HepG2 (cell line): ENCODE data around the gene TMEM167A. TPM values are rescaled to one million over a fixed set of nuclear protein-coding genes. Genes with fewer than 3 reads are reported as not detected.

Experiments
- FOXK1 ChIP-seq: sonication (generic); formaldehyde crosslinking; IDR thresholded peaks from 2 replicates; pipeline ENCODE4 v1.4.0; 2020; ENCODE audit warnings: low read depth, missing genetic modification reagents, borderline replicate concordance
- KAT8 ChIP-seq: IDR thresholded peaks from 2 replicates; pipeline ENCODE4 v1.6.1; 2016; ENCODE audit warnings: missing genetic modification reagents, missing compliant biosample characterization
- KLF15 ChIP-seq: sonication (generic); formaldehyde crosslinking; IDR thresholded peaks from 2 replicates; pipeline ENCODE4 v1.8.1; 2023; ENCODE audit warnings: borderline replicate concordance, mild to moderate bottlenecking, inconsistent platforms, missing genetic modification reagents, mixed read lengths
- PHF8 ChIP-seq: sonication (generic); formaldehyde crosslinking; IDR thresholded peaks from 2 replicates; pipeline ENCODE4 v1.5.0; 2020; ENCODE audit warnings: missing genetic modification reagents
- RARG ChIP-seq: sonication (generic); formaldehyde crosslinking; IDR thresholded peaks from 2 replicates; pipeline ENCODE4 v1.4.0; 2020; ENCODE audit warnings: low read depth, mild to moderate bottlenecking, missing genetic modification reagents
- TBL1XR1 ChIP-seq: fragments of 150-350 bp; IDR thresholded peaks from 2 replicates; pipeline ENCODE4 v1.6.1; 2014; ENCODE audit warnings: borderline replicate concordance, low read length; ENCODE audit not compliant: partially characterized antibody
- polyA plus RNA-seq, 8 experiments: library from polyadenylated mRNA; depleted of rRNA in 3 of 8; stranded (reverse) in 7 of 8; unstranded in 1 of 8; fragments of >200 nt; fragmentation: Illumina TruSeq in 4 of 8; extraction: Trizol in 4 of 8; gene quantifications; 2 replicates each; pipeline versions ENCODE4 v1.2.1 to v1.2.3, GENCODE V29; 2011 to 2016; ENCODE audit warnings: low read depth in 4 of 8, missing spikeins in 1 of 8, mixed read lengths in 1 of 8; ENCODE audit not compliant: insufficient read depth in 1 of 8
- total RNA-seq, 5 experiments: library from RNA; depleted of rRNA; stranded (reverse); fragments of >200 nt; fragmentation: Illumina TruSeq; extraction: Trizol; gene quantifications; 2 replicates each; pipeline ENCODE4 v1.2.3, GENCODE V29; 2016; ENCODE audit warnings: low read depth in 1 of 5
- TF ChIP-seq, protein P1 (sequence below): sonication (generic); formaldehyde crosslinking; IDR thresholded peaks from 2 replicates; pipeline ENCODE4 v1.9.0; 2021; ENCODE audit warnings: mild to moderate bottlenecking, missing genetic modification reagents

TMEM167A gene
- total and polyA plus RNA-seq, 2 of the 13 experiments (the other 11 are each of a cell fraction or from before 2014, with no cell fraction given): 47.0 to 78.7 TPM

DNA sequence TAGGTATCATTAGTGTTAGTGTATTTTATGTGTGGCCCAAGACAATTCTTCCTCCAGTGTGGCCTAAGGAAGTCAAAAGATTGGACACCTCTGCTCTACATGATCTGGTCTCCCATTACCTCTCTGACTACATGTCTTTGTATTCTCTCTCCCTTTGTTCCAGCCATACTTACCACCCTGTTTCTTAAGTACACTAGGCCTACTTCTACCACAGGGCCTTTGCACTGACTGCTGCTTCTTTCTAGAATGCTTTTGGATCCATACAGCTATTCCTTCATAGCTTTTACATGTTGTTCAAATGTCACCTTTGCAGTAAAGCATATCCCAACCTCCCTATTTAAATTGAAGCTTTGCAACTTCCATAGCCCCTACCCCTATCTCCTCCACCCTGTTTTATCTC, 5.6 kb upstream of the TMEM167A start (continued):
- TF ChIP-seq FOXK1 (CRISPR knock-in tag) (no peak), KLF15 (CRISPR knock-in tag) (no peak), KAT8 (no peak), RARG (CRISPR knock-in tag) (no peak), PHF8 (CRISPR knock-in tag) (no peak), TBL1XR1 (no peak)
- TF ChIP-seq, protein P1, sequence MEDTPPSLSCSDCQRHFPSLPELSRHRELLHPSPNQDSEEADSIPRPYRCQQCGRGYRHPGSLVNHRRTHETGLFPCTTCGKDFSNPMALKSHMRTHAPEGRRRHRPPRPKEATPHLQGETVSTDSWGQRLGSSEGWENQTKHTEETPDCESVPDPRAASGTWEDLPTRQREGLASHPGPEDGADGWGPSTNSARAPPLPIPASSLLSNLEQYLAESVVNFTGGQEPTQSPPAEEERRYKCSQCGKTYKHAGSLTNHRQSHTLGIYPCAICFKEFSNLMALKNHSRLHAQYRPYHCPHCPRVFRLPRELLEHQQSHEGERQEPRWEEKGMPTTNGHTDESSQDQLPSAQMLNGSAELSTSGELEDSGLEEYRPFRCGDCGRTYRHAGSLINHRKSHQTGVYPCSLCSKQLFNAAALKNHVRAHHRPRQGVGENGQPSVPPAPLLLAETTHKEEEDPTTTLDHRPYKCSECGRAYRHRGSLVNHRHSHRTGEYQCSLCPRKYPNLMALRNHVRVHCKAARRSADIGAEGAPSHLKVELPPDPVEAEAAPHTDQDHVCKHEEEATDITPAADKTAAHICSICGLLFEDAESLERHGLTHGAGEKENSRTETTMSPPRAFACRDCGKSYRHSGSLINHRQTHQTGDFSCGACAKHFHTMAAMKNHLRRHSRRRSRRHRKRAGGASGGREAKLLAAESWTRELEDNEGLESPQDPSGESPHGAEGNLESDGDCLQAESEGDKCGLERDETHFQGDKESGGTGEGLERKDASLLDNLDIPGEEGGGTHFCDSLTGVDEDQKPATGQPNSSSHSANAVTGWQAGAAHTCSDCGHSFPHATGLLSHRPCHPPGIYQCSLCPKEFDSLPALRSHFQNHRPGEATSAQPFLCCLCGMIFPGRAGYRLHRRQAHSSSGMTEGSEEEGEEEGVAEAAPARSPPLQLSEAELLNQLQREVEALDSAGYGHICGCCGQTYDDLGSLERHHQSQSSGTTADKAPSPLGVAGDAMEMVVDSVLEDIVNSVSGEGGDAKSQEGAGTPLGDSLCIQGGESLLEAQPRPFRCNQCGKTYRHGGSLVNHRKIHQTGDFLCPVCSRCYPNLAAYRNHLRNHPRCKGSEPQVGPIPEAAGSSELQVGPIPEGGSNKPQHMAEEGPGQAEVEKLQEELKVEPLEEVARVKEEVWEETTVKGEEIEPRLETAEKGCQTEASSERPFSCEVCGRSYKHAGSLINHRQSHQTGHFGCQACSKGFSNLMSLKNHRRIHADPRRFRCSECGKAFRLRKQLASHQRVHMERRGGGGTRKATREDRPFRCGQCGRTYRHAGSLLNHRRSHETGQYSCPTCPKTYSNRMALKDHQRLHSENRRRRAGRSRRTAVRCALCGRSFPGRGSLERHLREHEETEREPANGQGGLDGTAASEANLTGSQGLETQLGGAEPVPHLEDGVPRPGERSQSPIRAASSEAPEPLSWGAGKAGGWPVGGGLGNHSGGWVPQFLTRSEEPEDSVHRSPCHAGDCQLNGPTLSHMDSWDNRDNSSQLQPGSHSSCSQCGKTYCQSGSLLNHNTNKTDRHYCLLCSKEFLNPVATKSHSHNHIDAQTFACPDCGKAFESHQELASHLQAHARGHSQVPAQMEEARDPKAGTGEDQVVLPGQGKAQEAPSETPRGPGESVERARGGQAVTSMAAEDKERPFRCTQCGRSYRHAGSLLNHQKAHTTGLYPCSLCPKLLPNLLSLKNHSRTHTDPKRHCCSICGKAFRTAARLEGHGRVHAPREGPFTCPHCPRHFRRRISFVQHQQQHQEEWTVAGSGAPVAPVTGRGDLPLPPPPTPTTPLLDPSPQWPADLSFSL (CRISPR knock-in tag): no peak
